Measurements from ENCODE around the gene CRACDL.
"Not testable (repeated sequence)": the region's sequence is repeated elsewhere in the genome, so short reads cannot be mapped to it uniquely, and the experiment has no call there.

The CRACDL gene

GRCh38 chr2:98901291-98901690, 34.7 kb downstream of the CRACDL start:
- no peak overlapping the region for H2AFZ ChIP-seq (ENCODE audit: low read length)
- H3K4me2 ChIP-seq (ENCODE audit: insufficient read depth, low read length, poor library complexity, severe bottlenecking) = no peak overlapping the region
- H3K4me1 ChIP-seq (ENCODE audit: control insufficient read depth in 2 of 2, insufficient read depth in 1 of 2, low read depth in 1 of 2, low read length in 2 of 2) = peaks cover 0 to 4% of the 10 kb centered on the region in 2 donors
- H3K36me3 ChIP-seq (replicated peaks in 1 of 2; ENCODE audit: control insufficient read depth in 2 of 2, insufficient read depth in 2 of 2, low read length in 2 of 2) = no peaks in the 10 kb centered on the region
- DNase-seq (ENCODE audit: low spot score) = no peak
- no peak overlapping the region for H2BK12ac ChIP-seq (ENCODE audit: low read length)
- H3K4me3 ChIP-seq (ENCODE audit: low read length in 2 of 2) = no peak overlapping the region
- no CpG with 5 or more reads among the region's 3 CpGs for WGBS, 2 donors (ENCODE audit: extremely low coverage in 2 of 2, insufficient read length in 2 of 2, insufficient replicate concordance in 1 of 2)
- H3K9me3 ChIP-seq (replicated peaks in 1 of 2; ENCODE audit: control insufficient read depth in 2 of 2, insufficient read depth in 1 of 2, low read depth in 1 of 2, low read length in 2 of 2) = no peaks in the 10 kb centered on the region
- H2BK15ac ChIP-seq (ENCODE audit: low read length) = no peak overlapping the region
- H3K4ac ChIP-seq (ENCODE audit: low read length) = no peak overlapping the region
- H4K91ac ChIP-seq (ENCODE audit: low read depth, low read length, poor library complexity) = no peak overlapping the region
- no peak overlapping the region for H2AK5ac ChIP-seq (ENCODE audit: low read depth, low read length)
- no peak overlapping the region for H2BK5ac ChIP-seq (ENCODE audit: low read length)
- H3K9ac ChIP-seq (ENCODE audit: low read depth, low read length, poor library complexity) = no peak overlapping the region
- no peak overlapping the region for H3K18ac ChIP-seq (ENCODE audit: low read length)
- H3K27me3 ChIP-seq (ENCODE audit: control insufficient read depth in 3 of 3, insufficient read depth in 3 of 3, low read depth in 1 of 3, low read length in 3 of 3) = no peaks in the 10 kb centered on the region
- H3K14ac ChIP-seq (ENCODE audit: low read length) = no peak overlapping the region
- no peaks in the 10 kb centered on the region for H3K79me1 ChIP-seq (ENCODE audit: low read depth, low read length)
- H2BK120ac ChIP-seq (ENCODE audit: low read depth, low read length) = no peak overlapping the region
- H3K23ac ChIP-seq (ENCODE audit: low read depth, low read length, poor library complexity) = no peak overlapping the region
- H3K27ac ChIP-seq (replicated peaks; ENCODE audit: low read length) = no peak overlapping the region
- no peak overlapping the region for H4K8ac ChIP-seq (ENCODE audit: low read depth, low read length)

GRCh38 chr2:98900721-98901120, 35.3 kb downstream of the CRACDL start:
- no peaks in the 10 kb centered on the region for H3K36me3 ChIP-seq (replicated peaks in 1 of 2; ENCODE audit: control insufficient read depth in 2 of 2, insufficient read depth in 2 of 2, low read length in 2 of 2)

GRCh38 chr2:98899703-98900078, 36.3 kb downstream of the CRACDL start:
- H3K4me3 ChIP-seq (ENCODE audit: low read length in 2 of 2); H3K14ac ChIP-seq (ENCODE audit: low read length); H3K4me2 ChIP-seq (ENCODE audit: insufficient read depth, low read length, poor library complexity, severe bottlenecking); H2BK15ac ChIP-seq (ENCODE audit: low read length); H3K4me1 ChIP-seq (ENCODE audit: control insufficient read depth in 2 of 2, insufficient read depth in 1 of 2, low read depth in 1 of 2, low read length in 2 of 2); H4K91ac ChIP-seq (ENCODE audit: low read depth, low read length, poor library complexity); H2BK12ac ChIP-seq (ENCODE audit: low read length); H2BK120ac ChIP-seq (ENCODE audit: low read depth, low read length); H3K27ac ChIP-seq (replicated peaks; ENCODE audit: low read length); H3K9ac ChIP-seq (ENCODE audit: low read depth, low read length, poor library complexity); H3K27me3 ChIP-seq (ENCODE audit: control insufficient read depth in 3 of 3, insufficient read depth in 3 of 3, low read depth in 1 of 3, low read length in 3 of 3); H3K9me3 ChIP-seq (replicated peaks in 1 of 2; ENCODE audit: control insufficient read depth in 2 of 2, insufficient read depth in 1 of 2, low read depth in 1 of 2, low read length in 2 of 2); H3K4ac ChIP-seq (ENCODE audit: low read length); H3K79me1 ChIP-seq (ENCODE audit: low read depth, low read length); DNase-seq (ENCODE audit: low spot score); H4K8ac ChIP-seq (ENCODE audit: low read depth, low read length); H3K36me3 ChIP-seq (replicated peaks in 1 of 2; ENCODE audit: control insufficient read depth in 2 of 2, insufficient read depth in 2 of 2, low read length in 2 of 2); H2AFZ ChIP-seq (ENCODE audit: low read length); H3K18ac ChIP-seq (ENCODE audit: low read length); H3K23ac ChIP-seq (ENCODE audit: low read depth, low read length, poor library complexity); H2BK5ac ChIP-seq (ENCODE audit: low read length); H2AK5ac ChIP-seq (ENCODE audit: low read depth, low read length): not testable (repeated sequence)
- no CpG with 5 or more reads among the region's 2 CpGs for WGBS, 2 donors (ENCODE audit: extremely low coverage in 2 of 2, insufficient read length in 2 of 2, insufficient replicate concordance in 1 of 2)

More at GRCh38 chr2:98900721-98901120, 35.3 kb downstream of the CRACDL start:
- Histone ChIP-seq H3K4me3 (ENCODE audit: low read length in 2 of 2) (no peak overlapping the region), H3K18ac (ENCODE audit: low read length) (no peak overlapping the region), H3K9ac (ENCODE audit: low read depth, low read length, poor library complexity) (no peak overlapping the region), H3K14ac (ENCODE audit: low read length) (no peak overlapping the region), H3K23ac (ENCODE audit: low read depth, low read length, poor library complexity) (no peak overlapping the region), H2BK120ac (ENCODE audit: low read depth, low read length) (no peak overlapping the region), H3K4me2 (ENCODE audit: insufficient read depth, low read length, poor library complexity, severe bottlenecking) (no peak overlapping the region), H3K4ac (ENCODE audit: low read length) (no peak overlapping the region), H2BK5ac (ENCODE audit: low read length) (no peak overlapping the region), H4K8ac (ENCODE audit: low read depth, low read length) (no peak overlapping the region), H3K27ac (replicated peaks; ENCODE audit: low read length) (no peak overlapping the region), H3K79me1 (ENCODE audit: low read depth, low read length) (no peaks in the 10 kb centered on the region), H2BK15ac (ENCODE audit: low read length) (peak overlapping the region; percentile 68), H2AFZ (ENCODE audit: low read length) (no peak overlapping the region), H4K91ac (ENCODE audit: low read depth, low read length, poor library complexity) (no peak overlapping the region), H3K27me3 (ENCODE audit: control insufficient read depth in 3 of 3, insufficient read depth in 3 of 3, low read depth in 1 of 3, low read length in 3 of 3) (no peaks in the 10 kb centered on the region), H3K4me1 (ENCODE audit: control insufficient read depth in 2 of 2, insufficient read depth in 1 of 2, low read depth in 1 of 2, low read length in 2 of 2) (peaks cover 0 to 6% of the 10 kb centered on the region in 2 donors), H3K9me3 (replicated peaks in 1 of 2; ENCODE audit: control insufficient read depth in 2 of 2, insufficient read depth in 1 of 2, low read depth in 1 of 2, low read length in 2 of 2) (no peaks in the 10 kb centered on the region), H2BK12ac (ENCODE audit: low read length) (no peak overlapping the region), H2AK5ac (ENCODE audit: low read depth, low read length) (no peak overlapping the region)
- no peak for DNase-seq (ENCODE audit: low spot score)
- no CpG with 5 or more reads among the region's 8 CpGs for WGBS, 2 donors (ENCODE audit: extremely low coverage in 2 of 2, insufficient read length in 2 of 2, insufficient replicate concordance in 1 of 2)

- no peak overlapping the region for H3K4ac ChIP-seq (ENCODE audit: low read length)
- H4K91ac ChIP-seq (ENCODE audit: low read depth, low read length, poor library complexity) = no peak overlapping the region
- no peak overlapping the region for H3K4me2 ChIP-seq (ENCODE audit: insufficient read depth, low read length, poor library complexity, severe bottlenecking)
- H3K9me3 ChIP-seq (replicated peaks in 1 of 2; ENCODE audit: control insufficient read depth in 2 of 2, insufficient read depth in 1 of 2, low read depth in 1 of 2, low read length in 2 of 2) = no peaks in the 10 kb centered on the region
- no peak overlapping the region for H4K8ac ChIP-seq (ENCODE audit: low read depth, low read length)
- peaks cover 0 to 4% (median 0%) of the 10 kb centered on the region in 3 experiments for H3K27me3 ChIP-seq (ENCODE audit: control insufficient read depth in 3 of 3, insufficient read depth in 3 of 3, low read depth in 1 of 3, low read length in 3 of 3)
- peaks cover 0 to 6% of the 10 kb centered on the region in 2 donors for H3K4me1 ChIP-seq (ENCODE audit: control insufficient read depth in 2 of 2, insufficient read depth in 1 of 2, low read depth in 1 of 2, low read length in 2 of 2)
- H2AK5ac ChIP-seq (ENCODE audit: low read depth, low read length) = no peak overlapping the region
- H2BK5ac ChIP-seq (ENCODE audit: low read length) = no peak overlapping the region
- no peaks in the 10 kb centered on the region for H3K79me1 ChIP-seq (ENCODE audit: low read depth, low read length)
- H3K18ac ChIP-seq (ENCODE audit: low read length) = no peak overlapping the region
- H3K14ac ChIP-seq (ENCODE audit: low read length) = no peak overlapping the region
- H2BK12ac ChIP-seq (ENCODE audit: low read length) = no peak overlapping the region
- no peak overlapping the region for H2AFZ ChIP-seq (ENCODE audit: low read length)
- no CpG with 5 or more reads among the region's 5 CpGs for WGBS, 2 donors (ENCODE audit: extremely low coverage in 2 of 2, insufficient read length in 2 of 2, insufficient replicate concordance in 1 of 2)
- no peak overlapping the region for H2BK15ac ChIP-seq (ENCODE audit: low read length)
- no peaks in the 10 kb centered on the region for H3K36me3 ChIP-seq (replicated peaks in 1 of 2; ENCODE audit: control insufficient read depth in 2 of 2, insufficient read depth in 2 of 2, low read length in 2 of 2)
- H3K9ac ChIP-seq (ENCODE audit: low read depth, low read length, poor library complexity) = no peak overlapping the region
- no peak overlapping the region for H3K27ac ChIP-seq (replicated peaks; ENCODE audit: low read length)
- no peak overlapping the region for H3K23ac ChIP-seq (ENCODE audit: low read depth, low read length, poor library complexity)
- H3K4me3 ChIP-seq (ENCODE audit: low read length in 2 of 2) = no peak overlapping the region
- no peak for DNase-seq (ENCODE audit: low spot score)
- no peak overlapping the region for H2BK120ac ChIP-seq (ENCODE audit: low read depth, low read length)
Measured at GRCh38 chr2:98899041-98899702, 36.9 kb downstream of the CRACDL start.

Measured in neuronal stem cell (in vitro differentiated cells).